Measurements from ENCODE around the gene SIRPB2. TPM values are rescaled to one million over a fixed set of nuclear protein-coding genes. Genes with fewer than 3 reads are reported as not detected.

Gene SIRPB2
- total RNA-seq, 4 donors from 2014 or later, result 5.9 to 11.1 (median 8.3) TPM

DNA sequence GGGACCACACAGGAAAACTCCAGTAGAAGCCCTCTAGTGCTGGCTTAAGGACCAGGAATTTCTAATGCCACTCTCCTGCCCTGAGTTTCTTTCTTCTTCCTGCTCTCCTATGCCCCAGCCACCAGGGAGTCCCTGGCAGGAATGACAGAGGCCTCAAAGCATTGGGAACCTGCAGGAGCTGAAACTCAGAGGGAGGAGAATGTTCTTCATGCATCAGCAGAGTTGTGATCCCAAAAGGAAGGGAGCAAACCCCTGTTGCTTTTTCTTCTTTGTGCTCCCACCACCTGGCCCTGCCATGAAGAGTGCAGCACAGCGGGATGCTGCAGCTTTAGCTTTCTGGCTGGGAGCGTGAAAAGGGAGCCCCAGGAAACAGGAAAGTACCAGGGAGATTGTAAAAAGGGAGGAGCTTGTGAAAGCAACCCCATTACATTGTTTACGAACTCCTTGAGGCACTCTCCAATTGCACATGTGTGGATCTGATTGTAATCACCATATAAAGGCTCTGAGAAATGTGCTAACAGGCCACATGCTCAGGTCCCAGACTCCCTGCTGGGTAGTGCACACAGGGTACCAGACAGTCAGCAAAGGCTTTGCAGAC is 63.7 kb downstream of the SIRPB2 start:
- 50% methylated on average over 1 of the region's 3 CpGs; no CpG with 5 or more reads in 1 of the 2 donors for WGBS, 2 donors (ENCODE audit: low coverage in 1 of 2)
- Histone ChIP-seq H3K27me3 (peaks cover 27% of the 10 kb centered on the region), H3K4me1 (no peaks in the 10 kb centered on the region), H3K27ac (no peak overlapping the region), H3K9me3 (no peaks in the 10 kb centered on the region), H3K36me3 (no peaks in the 10 kb centered on the region), H3K4me3 (no peak overlapping the region)
- TF ChIP-seq POLR2A (IDR thresholded peaks at IDR 0.05), result no peak
- TF ChIP-seq CTCF (IDR thresholded peaks at IDR 0.05), result no peak
- no peak for TF ChIP-seq EP300 (IDR thresholded peaks at IDR 0.05)
- TF ChIP-seq POLR2AphosphoS5 (IDR thresholded peaks at IDR 0.05), result no peak
- no peak for ATAC-seq

DNA sequence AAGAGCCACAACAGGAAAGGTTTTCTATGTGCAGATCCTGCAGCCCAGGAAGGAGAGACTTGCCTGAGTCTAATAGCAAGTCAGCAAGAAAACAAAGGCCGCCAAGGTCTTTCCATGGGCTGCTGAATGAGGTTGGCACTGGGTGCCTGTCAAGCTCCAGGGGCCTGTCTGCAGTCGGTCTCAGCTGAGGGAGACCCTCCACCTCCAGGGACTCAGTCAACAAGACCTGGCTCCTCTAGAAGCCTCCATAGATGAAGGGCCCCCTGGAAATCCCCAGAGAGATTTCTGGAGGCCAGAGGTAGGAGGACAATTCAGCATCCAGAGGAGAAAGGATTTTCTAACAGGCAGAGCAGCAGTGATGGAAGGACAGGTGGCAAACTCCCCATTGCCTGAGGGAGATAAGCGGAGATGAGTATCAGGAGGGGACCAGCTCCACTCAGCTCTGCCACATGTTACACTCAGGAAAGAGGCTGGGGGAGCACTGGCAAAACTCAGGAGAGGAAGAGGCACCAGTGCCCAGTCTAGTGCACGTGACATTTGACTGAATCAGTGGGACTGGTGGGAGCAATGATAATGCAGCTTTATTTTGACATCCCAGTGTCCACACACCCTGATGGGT is 64.9 kb downstream of the SIRPB2 start:
- 0 to 62% methylated on average over 1 to 3 of the region's 4 CpGs for WGBS, 2 donors (ENCODE audit: low coverage in 1 of 2)
- H3K36me3 ChIP-seq, result no peaks in the 10 kb centered on the region

More for the DNA sequence above, 64.9 kb downstream of the SIRPB2 start:
- H3K9me3 ChIP-seq, result peaks cover 0 to under 1% (median 0%) of the 10 kb centered on the region in 3 donors
- H3K4me3 ChIP-seq, result no peak overlapping the region
- H3K27ac ChIP-seq, result no peak overlapping the region
- no peaks in the 10 kb centered on the region for H3K4me1 ChIP-seq
- peaks cover 37% of the 10 kb centered on the region for H3K27me3 ChIP-seq
- TF ChIP-seq CTCF (IDR thresholded peaks at IDR 0.05) (no peak), EP300 (IDR thresholded peaks at IDR 0.05) (no peak), POLR2AphosphoS5 (IDR thresholded peaks at IDR 0.05) (no peak), POLR2A (IDR thresholded peaks at IDR 0.05) (no peak)
- ATAC-seq, result no peak

Small RNA genes lying within 50 kb of the gene (small RNA-seq; reads per million reads assigned to genes)
- 0 reads per million in 4 donors for gene RNU6-917P

Other genes with a start within 250 kb of the SIRPB2 start
- gene SNPH, start 225.1 kb downstream of the SIRPB2 start, total RNA-seq, result 10 to 100 TPM in 3 of 4 donors, 1 to 10 TPM in 1; 9.8 to 31.6 (median 12.5) TPM
- gene SDCBP2, start 162.3 kb downstream of the SIRPB2 start, total RNA-seq, result 10 to 100 TPM in 1 of 4 donors, 1 to 10 TPM in 3; 1.6 to 17.5 (median 3.5) TPM
- gene FKBP1A, start 98.4 kb downstream of the SIRPB2 start, total RNA-seq, result 100 to 1,000 TPM in 1 of 4 donors, 10 to 100 TPM in 3; 78.6 to 116 (median 86.8) TPM
- gene NSFL1C, start 24.6 kb downstream of the SIRPB2 start, total RNA-seq, result 10 to 100 TPM; 48.8 to 64.1 (median 53.5) TPM
- gene SIRPD, start 66.3 kb upstream of the SIRPB2 start, total RNA-seq, result under 1 TPM in 1 of 4 donors, not detected in 3; 0.27 TPM
- 1 to 10 TPM; 3.4 to 6.9 (median 4.3) TPM for gene SIRPB1, start 128.6 kb upstream of the SIRPB2 start, total RNA-seq
- under 1 TPM in 1 of 4 donors, not detected in 3; 0.62 TPM for gene SIRPG, start 166.4 kb upstream of the SIRPB2 start, total RNA-seq

Measured in gastroesophageal sphincter (tissue), 4 donors.